Ammon's horn (tissue), 1 donor: ENCODE results near the gene DTNBP1.
A peak's percentile ranks its signal among the peaks of the same experiment; 100 is the strongest.

Experiments used
- DNase-seq: peaks from one replicate; pipeline ENCODE4 v3.0.0-alpha.2; 2016; ENCODE audit warnings: low spot score

The DTNBP1 gene

GRCh38 chr6:15481390-15482291, 181.2 kb downstream of the DTNBP1 start:
- no peak for DNase-seq

GRCh38 chr6:15480525-15480924, 182.3 kb downstream of the DTNBP1 start:
- DNase-seq: no peak

GRCh38 chr6:15479761-15480160, 183.1 kb downstream of the DTNBP1 start:
- DNase-seq: peak; percentile 21

- no peak for DNase-seq
Observed at GRCh38 chr6:15477746-15478145, 185.1 kb downstream of the DTNBP1 start.

GRCh38 chr6:15476631-15477380, 186.0 kb downstream of the DTNBP1 start:
- DNase-seq: no peak

- DNase-seq: no peak
Observed at GRCh38 chr6:15475872-15476271, 187.0 kb downstream of the DTNBP1 start.

GRCh38 chr6:15475261-15475660, 187.6 kb downstream of the DTNBP1 start:
- DNase-seq: no peak

- DNase-seq: no peak
Observed at GRCh38 chr6:15474196-15474595, 188.6 kb downstream of the DTNBP1 start.

- DNase-seq: no peak
Observed at GRCh38 chr6:15473741-15474161, 189.1 kb downstream of the DTNBP1 start.

- no peak for DNase-seq
Observed at GRCh38 chr6:15473174-15473573, 189.7 kb downstream of the DTNBP1 start.
